B cell (primary cell): ENCODE measurements around the gene DPRX.

Experiments
- EZH2 ChIP-seq: IDR thresholded peaks from 2 replicates; pipeline ENCODE4 v1.6.1; 2012; ENCODE audit warnings: borderline replicate concordance, low read depth, mild to moderate bottlenecking, moderate library complexity, low read length; ENCODE audit not compliant: insufficient read depth, poor library complexity, severe bottlenecking
- TF ChIP-seq, protein P1 (sequence below): fragments of 200-600 bp; IDR thresholded peaks from one replicate; pipeline ENCODE4 v1.8.0; 2022; ENCODE audit warnings: antibody characterized with exemption, mild to moderate bottlenecking

- TF ChIP-seq, protein P1, sequence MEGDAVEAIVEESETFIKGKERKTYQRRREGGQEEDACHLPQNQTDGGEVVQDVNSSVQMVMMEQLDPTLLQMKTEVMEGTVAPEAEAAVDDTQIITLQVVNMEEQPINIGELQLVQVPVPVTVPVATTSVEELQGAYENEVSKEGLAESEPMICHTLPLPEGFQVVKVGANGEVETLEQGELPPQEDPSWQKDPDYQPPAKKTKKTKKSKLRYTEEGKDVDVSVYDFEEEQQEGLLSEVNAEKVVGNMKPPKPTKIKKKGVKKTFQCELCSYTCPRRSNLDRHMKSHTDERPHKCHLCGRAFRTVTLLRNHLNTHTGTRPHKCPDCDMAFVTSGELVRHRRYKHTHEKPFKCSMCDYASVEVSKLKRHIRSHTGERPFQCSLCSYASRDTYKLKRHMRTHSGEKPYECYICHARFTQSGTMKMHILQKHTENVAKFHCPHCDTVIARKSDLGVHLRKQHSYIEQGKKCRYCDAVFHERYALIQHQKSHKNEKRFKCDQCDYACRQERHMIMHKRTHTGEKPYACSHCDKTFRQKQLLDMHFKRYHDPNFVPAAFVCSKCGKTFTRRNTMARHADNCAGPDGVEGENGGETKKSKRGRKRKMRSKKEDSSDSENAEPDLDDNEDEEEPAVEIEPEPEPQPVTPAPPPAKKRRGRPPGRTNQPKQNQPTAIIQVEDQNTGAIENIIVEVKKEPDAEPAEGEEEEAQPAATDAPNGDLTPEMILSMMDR = no peak
- no peak for TF ChIP-seq EZH2
Measured at GRCh38 chr19:53649746-53650593, 18.2 kb downstream of the DPRX start.
